Kidney epithelial cell (primary cell): ENCODE results near the gene NAT14. TPM values are rescaled to one million over a fixed set of nuclear protein-coding genes. Genes with fewer than 3 reads are reported as not detected.

Source experiments
- DNase-seq: peaks from one replicate; pipeline ENCODE4 v3.0.0-alpha.2; 2010; ENCODE audit warnings: low read depth
- H3K27me3 ChIP-seq: 2 replicates; pipeline ENCODE4 v1.6.0; 2011; ENCODE audit warnings: low read length; ENCODE audit not compliant: control insufficient read depth, insufficient read depth
- H3K36me3 ChIP-seq: 2 replicates; pipeline ENCODE4 v1.5.1; 2011; ENCODE audit warnings: low read length; ENCODE audit not compliant: control insufficient read depth, insufficient read depth
- H3K4me3 ChIP-seq: 2 replicates; pipeline ENCODE4 v1.5.1; 2011; ENCODE audit warnings: low read depth, mild to moderate bottlenecking, control low read depth, low read length
- CTCF ChIP-seq: IDR thresholded peaks from 2 replicates; pipeline ENCODE4 v1.5.1; 2011; ENCODE audit warnings: mild to moderate bottlenecking, moderate library complexity, low read length, control low read depth, inconsistent platforms; ENCODE audit not compliant: insufficient read depth, poor library complexity, severe bottlenecking
- total RNA-seq: library from RNA; depleted of rRNA; stranded (reverse); fragments of >200 nt; gene quantifications from 2 replicates; pipeline ENCODE4 v1.2.3, GENCODE V29; 2015

The NAT14 gene
- total RNA-seq, 1 donor from 2014 or later = 18.2 TPM

GRCh38 chr19:55486043-55486970 lies 1.3 kb downstream of the NAT14 start:
- no peaks in the 10 kb centered on the region for H3K27me3 ChIP-seq
- peak overlapping the region; percentile 79 for H3K4me3 ChIP-seq
- H3K36me3 ChIP-seq = peaks cover 1% of the 10 kb centered on the region
- no peak for DNase-seq
- TF ChIP-seq CTCF = peak; percentile 34

GRCh38 chr19:55486971-55487923 lies 2.3 kb downstream of the NAT14 start:
- peak; percentile 85 for DNase-seq
- H3K4me3 ChIP-seq = no peak overlapping the region

GRCh38 chr19:55487924-55488687 lies 3.1 kb downstream of the NAT14 start, which contains the start of gene SSC5D:
TSS of gene SSC5D (plus strand) at chr19:55488436. CDS start at chr19:55488590, 154 bp downstream.
- DNase-seq = no peak
- no peak for TF ChIP-seq CTCF
- Histone ChIP-seq H3K4me3 (no peak within 1 kb of the TSS), H3K27me3 (no peaks in the 10 kb centered on the region), H3K36me3 (peaks cover 1% of the 10 kb centered on the region)

More at GRCh38 chr19:55486971-55487923, 2.3 kb downstream of the NAT14 start:
- TF ChIP-seq CTCF = no peak
- no peaks in the 10 kb centered on the region for H3K27me3 ChIP-seq
- H3K36me3 ChIP-seq = peaks cover 1% of the 10 kb centered on the region

GRCh38 chr19:55488986-55489710 lies 4.2 kb downstream of the NAT14 start:
- no peak for DNase-seq
- Histone ChIP-seq H3K4me3 (no peak overlapping the region), H3K27me3 (no peaks in the 10 kb centered on the region), H3K36me3 (no peaks in the 10 kb centered on the region)
- no peak for TF ChIP-seq CTCF
